K562 (cell line): ENCODE measurements around the gene PDE8A. TPM values are rescaled to one million over a fixed set of nuclear protein-coding genes. Genes with fewer than 3 reads are reported as not detected.

Experiments
- ATAC-seq: fragments of 200-7000 bp; cut with Tn5 transposase; 3 replicates; pipeline ENCODE4 v1.9.1; 2020; ENCODE audit warnings: moderate library complexity
- BruUV-seq: library from RNA; stranded (reverse); fragments of 400-500 nt; replicated peaks from 2 replicates; lab custom pipeline; 2021; lab: Mats Ljungman, UMichigan
- CTCF ChIA-PET: fragments of 300-600 bp; formaldehyde crosslinking; extraction: SDS; loops from one replicate; lab custom pipeline; 2021; ENCODE audit warnings: low intra/inter-chr PET ratio; lab: Yijun Ruan, JAX
- POLR2A ChIA-PET: fragments of 300-600, 350-650 bp; sonication (Branson Sonifier 250); formaldehyde crosslinking; extraction: SDS; loops from one replicate; lab custom pipeline; 2021; ENCODE audit warnings: antibody characterized with exemption, inconsistent platforms; lab: Yijun Ruan, JAX
- DNase-seq, 4 experiments: peaks; one replicate each; pipeline versions ENCODE4 v3.0.0 to v3.0.0-alpha.2; 2011 to 2018; ENCODE audit warnings: low spot score in 3 of 4, mixed read lengths in 3 of 4; ENCODE audit errors: extremely low read depth in 1 of 4
- FAIRE-seq: peaks from 2 replicates; lab custom pipeline; 2011; peaks lifted over from hg19 to GRCh38; lab: Jason Lieb, UNC
- H2AFZ ChIP-seq: 2 replicates; pipeline ENCODE4 v1.6.0; 2011; ENCODE audit warnings: low read depth, low read length, control low read depth, inconsistent platforms
- H3K27ac ChIP-seq: fragments of 200-600 bp; 3 replicates; pipeline ENCODE4 v1.8.0; 2011; ENCODE audit warnings: low read depth, mild to moderate bottlenecking, control low read depth, inconsistent platforms, low read length, moderate library complexity, mixed read lengths; ENCODE audit errors: extremely low read depth
- H3K27me3 ChIP-seq, 2 experiments: fragments of 300-600 bp in 1 of 2; 2 replicates in 1 of 2; 3 replicates in 1 of 2; pipeline versions ENCODE4 v1.6.0 to v1.8.0; 2011; ENCODE audit warnings: inconsistent platforms in 2 of 2, low read length in 2 of 2, mild to moderate bottlenecking in 1 of 2, mixed read lengths in 1 of 2, moderate library complexity in 1 of 2; ENCODE audit not compliant: control insufficient read depth in 2 of 2, insufficient read depth in 2 of 2
- H3K36me3 ChIP-seq: fragments of 300-600 bp; 3 replicates; pipeline ENCODE4 v1.8.0; 2011; ENCODE audit warnings: mild to moderate bottlenecking, low read length, inconsistent platforms; ENCODE audit not compliant: control insufficient read depth, insufficient read depth
- H3K4me1 ChIP-seq, 2 experiments: fragments of 200-600 bp in 1 of 2; replicated peaks in 1 of 2; 2 replicates in 1 of 2; 3 replicates in 1 of 2; pipeline versions ENCODE4 v1.5.1 to v1.8.0; 2011; ENCODE audit warnings: inconsistent platforms in 2 of 2, low read length in 2 of 2, mild to moderate bottlenecking in 1 of 2, mixed read lengths in 1 of 2, moderate library complexity in 1 of 2; ENCODE audit not compliant: control insufficient read depth in 2 of 2, insufficient read depth in 2 of 2
- H3K4me2 ChIP-seq: 2 replicates; pipeline ENCODE4 v1.6.1; 2011; ENCODE audit warnings: low read length, control low read depth, inconsistent platforms, mixed read lengths; ENCODE audit not compliant: insufficient read depth
- H3K4me3 ChIP-seq: fragments of 200-600 bp; sonication (generic), shearing (Covaris generic); 2 replicates; pipeline ENCODE4 v1.5.1; 2016; ENCODE audit warnings: control low read depth, inconsistent platforms
- H3K79me2 ChIP-seq: fragments of 200-600 bp; 3 replicates; pipeline ENCODE4 v1.8.0; 2011; ENCODE audit warnings: low read length, inconsistent platforms; ENCODE audit not compliant: control insufficient read depth, insufficient read depth
- H3K9ac ChIP-seq, 2 experiments: 2 replicates each; pipeline versions ENCODE4 v1.6.0 to v1.6.1; 2011; ENCODE audit warnings: low read depth in 2 of 2, low read length in 2 of 2, control low read depth in 1 of 2, inconsistent platforms in 1 of 2, mild to moderate bottlenecking in 1 of 2, mixed read lengths in 1 of 2; ENCODE audit not compliant: insufficient read depth in 1 of 2
- H3K9me1 ChIP-seq: one replicate; pipeline ENCODE4 v1.6.0; 2011; ENCODE audit warnings: inconsistent platforms, mild to moderate bottlenecking, low read length, moderate library complexity; ENCODE audit not compliant: control insufficient read depth, insufficient read depth
- H3K9me3 ChIP-seq: replicated peaks from 2 replicates; pipeline ENCODE4 v1.5.1; 2011; ENCODE audit warnings: low read depth, low read length, inconsistent platforms; ENCODE audit not compliant: control insufficient read depth, insufficient read depth
- H4K20me1 ChIP-seq: replicated peaks from 2 replicates; pipeline ENCODE4 v1.6.1; 2011; ENCODE audit warnings: low read length, inconsistent platforms, mixed read lengths; ENCODE audit not compliant: control insufficient read depth, insufficient read depth
- CBX3 ChIP-seq, 2 experiments: IDR thresholded peaks; 1 replicate in 1 of 2; 2 replicates in 1 of 2; pipeline ENCODE4 v1.6.1; 2012; ENCODE audit warnings: inconsistent platforms in 2 of 2, low read length in 2 of 2, borderline replicate concordance in 1 of 2, control low read depth in 1 of 2
- CCNT2 ChIP-seq: IDR thresholded peaks from 2 replicates; pipeline ENCODE4 v1.6.1; 2011; ENCODE audit warnings: borderline replicate concordance, low read depth, mild to moderate bottlenecking, moderate library complexity, mixed read lengths, low read length; ENCODE audit not compliant: insufficient read length; ENCODE audit errors: extremely low read depth
- HMG20A ChIP-seq: fragments of 450-650 bp; formaldehyde crosslinking; conservative IDR thresholded peaks from 2 replicates; pipeline ENCODE4 v1.4.0; 2020; ENCODE audit warnings: mild to moderate bottlenecking, mixed read lengths
- KLF13 ChIP-seq: fragments of 450-650 bp; IDR thresholded peaks from 2 replicates; pipeline ENCODE4 v1.6.1; 2016; ENCODE audit warnings: missing genetic modification characterization, low read depth, mild to moderate bottlenecking, missing compliant biosample characterization, moderate library complexity, borderline replicate concordance
- NCOA6 ChIP-seq: fragments of 450-650 bp; IDR thresholded peaks from 2 replicates; pipeline ENCODE4 v1.6.1; 2017; ENCODE audit warnings: mild to moderate bottlenecking
- NUFIP1 ChIP-seq: fragments of 450-650 bp; IDR thresholded peaks from 2 replicates; pipeline ENCODE4 v1.6.1; 2018; ENCODE audit not compliant: partially characterized antibody
- OTX1 ChIP-seq: fragments of 450-650 bp; formaldehyde crosslinking; IDR thresholded peaks from 2 replicates; pipeline ENCODE4 v1.4.0; 2022; ENCODE audit warnings: mild to moderate bottlenecking
- PHB2 ChIP-seq: fragments of 450-650 bp; IDR thresholded peaks from 2 replicates; pipeline ENCODE4 v1.6.1; 2017; ENCODE audit warnings: low read depth
- SPI1 ChIP-seq: IDR thresholded peaks from 2 replicates; pipeline ENCODE4 v1.6.1; 2011; ENCODE audit warnings: low read depth, low read length, control low read depth, borderline replicate concordance
- TAL1 ChIP-seq: fragments of 450-650 bp; IDR thresholded peaks from 2 replicates; pipeline ENCODE4 v1.6.1; 2016; ENCODE audit warnings: mild to moderate bottlenecking
- TCFL5 ChIP-seq: fragments of 250-450 bp; sonication (Bioruptor Pico); conservative IDR thresholded peaks from 2 replicates; pipeline ENCODE4 v1.6.1; 2021; ENCODE audit warnings: mild to moderate bottlenecking, moderate library complexity, matching md5 sums
- TRIM24 ChIP-seq, 2 experiments: fragments of 450-650 bp; IDR thresholded peaks; 2 replicates each; pipeline ENCODE4 v1.6.1; 2016
- USF1 ChIP-seq: sonication (generic); formaldehyde crosslinking; IDR thresholded peaks from 2 replicates; pipeline ENCODE4 v1.9.0; 2022; ENCODE audit warnings: mild to moderate bottlenecking, missing genetic modification reagents
- ZNF224 ChIP-seq: sonication (generic); formaldehyde crosslinking; IDR thresholded peaks from 2 replicates; pipeline ENCODE4 v1.8.0; 2022; ENCODE audit warnings: mild to moderate bottlenecking, missing genetic modification reagents
- WGBS: fragments of 100-300 bp; shearing (Covaris generic); methylation state at CpG from one replicate; pipeline ENCODE4 v1.1.6; 2016; ENCODE audit warnings: low coverage, mixed read lengths; ENCODE audit not compliant: insufficient coverage; ENCODE audit errors: missing lambda C conversion rate; 5-methylcytosine and 5-hydroxymethylcytosine counted together
- in situ Hi-C: fragments of 300-500 bp; cut with MboI; formaldehyde crosslinking; loops from 4 replicates; pipeline ENCODE4 v1.15.0; 2018; ENCODE audit warnings: inconsistent platforms, mixed read lengths
- intact Hi-C: fragments of 100-400 bp; cut with micrococcal nuclease; formaldehyde crosslinking; loops from 2 replicates; pipeline ENCODE4 v1.14.2; 2022
- polyA plus RNA-seq, 8 experiments: library from polyadenylated mRNA; depleted of rRNA in 4 of 8; stranded (reverse) in 5 of 8; unstranded in 3 of 8; fragments of >200 nt; fragmentation: Nextera tagmentation in 2 of 8; fragmentation: Illumina TruSeq in 1 of 8; extraction: Ambion mirVana in 2 of 8; extraction: Trizol in 1 of 8; gene quantifications; 2 replicates each; pipeline versions ENCODE4 v1.2.1 to v1.2.3, GENCODE V29; 2011 to 2014; ENCODE audit warnings: inconsistent platforms in 1 of 8, missing spikeins in 1 of 8
- total RNA-seq, 7 experiments: library from RNA; depleted of rRNA in 6 of 7; stranded (reverse); fragments of >200 nt in 6 of 7; fragmentation: Illumina TruSeq in 2 of 7; extraction: Trizol in 2 of 7; gene quantifications; 2 replicates each; pipeline versions ENCODE4 v1.2.1 to v1.2.3, GENCODE V29; 2011 to 2021; ENCODE audit warnings: low replicate concordance in 1 of 7

PDE8A gene
- total and polyA plus RNA-seq, 9 of the 15 experiments (the other 6 are each of a cell fraction or from before 2014, with no cell fraction given): 5.9 to 40.3 (median 19.8) TPM

DNA sequence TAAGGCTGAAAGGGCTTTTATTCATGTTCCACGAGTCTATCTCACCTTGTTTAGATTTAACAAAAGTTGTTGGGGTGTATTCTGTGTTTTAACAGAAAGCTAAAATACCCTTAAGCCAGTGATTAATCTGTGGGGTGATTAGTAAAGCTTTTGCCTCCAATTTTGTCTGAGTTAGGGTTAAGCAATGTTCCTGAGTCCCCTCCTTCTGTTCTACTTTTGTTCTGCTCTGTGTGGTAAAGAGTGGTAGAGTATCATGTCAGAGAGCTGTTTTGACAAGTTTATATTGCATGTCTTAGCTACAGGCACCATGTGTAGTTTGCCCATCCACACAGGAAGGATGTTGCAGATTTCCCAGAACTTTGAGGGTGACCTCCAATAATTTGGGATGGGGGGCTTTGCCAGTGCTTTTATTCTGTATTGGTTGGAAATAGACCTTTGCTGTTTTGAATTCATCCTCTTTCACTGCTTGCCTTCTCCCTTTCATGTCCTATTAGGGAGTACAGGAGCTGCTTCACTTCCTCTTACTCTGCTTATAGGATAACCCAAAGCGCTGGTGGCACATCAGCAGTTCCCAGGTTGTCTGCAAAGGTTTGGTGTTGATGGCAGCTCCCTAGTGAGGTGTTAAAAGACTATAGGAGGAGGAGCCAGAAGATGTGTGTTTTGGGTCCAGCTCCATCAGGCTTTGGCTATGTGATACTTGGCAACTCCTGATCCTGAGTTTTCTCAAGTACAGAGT, 7.4 kb downstream of the PDE8A start:
- Histone ChIP-seq H3K9me1 (no peaks in the 10 kb centered on the region), H3K9ac (no peak overlapping the region), H3K4me2 (no peak overlapping the region), H3K4me3 (no peak overlapping the region), H3K4me1 (peaks cover 0 to 15% of the 10 kb centered on the region in 2 experiments; a peak in 4 of 5 replicates), H3K27ac (no peak overlapping the region), H3K27me3 (no peaks in the 10 kb centered on the region), H3K79me2 (peaks cover 90% of the 10 kb centered on the region), H2AFZ (no peak overlapping the region), H3K36me3 (peaks cover 8% of the 10 kb centered on the region; the same call in 1 of the 3 replicates), H3K9me3 (no peaks in the 10 kb centered on the region), H4K20me1 (peaks cover 11% of the 10 kb centered on the region; the same call in 1 of the 2 replicates)
- ChIA-PET CTCF (no interaction called here), POLR2A (interaction anchor here (0.7 to 2.9 kb wide), 6 partner anchors 8 to 218 kb away, joined by 3 to 10 read pairs (median 8); no protein-coding TSS in a partner anchor)
- no peak for TF ChIP-seq OTX1 (CRISPR knock-in tag)
- peak; percentile 53 for TF ChIP-seq SPI1
- intact Hi-C loops (no loop called here), in situ Hi-C loops (no loop called here)
- DNase-seq: no peak
- WGBS: 55% methylated on average over 2 of the region's 2 CpGs
- no peak for ATAC-seq
- no TSS peak for BruUV-seq
- FAIRE-seq: no peak

- H3K27ac ChIP-seq: no peak overlapping the region
- H3K9me1 ChIP-seq: no peaks in the 10 kb centered on the region
- no peak overlapping the region for H2AFZ ChIP-seq
- no peak overlapping the region for H3K9ac ChIP-seq
- peaks cover 0 to 12% of the 10 kb centered on the region in 2 experiments; a peak in 3 of 5 replicates for H3K4me1 ChIP-seq
- WGBS: 88% methylated on average over 1 of the region's 1 CpG
- H4K20me1 ChIP-seq: peaks cover 11% of the 10 kb centered on the region; the same call in 1 of the 2 replicates
- DNase-seq: no peak
- no peaks in the 10 kb centered on the region for H3K9me3 ChIP-seq
- POLR2A ChIA-PET: interaction anchor here (1.5 to 2.6 kb wide), 3 partner anchors 9 to 16 kb away, joined by 4 to 8 read pairs (median 6); no protein-coding TSS in a partner anchor
- H3K79me2 ChIP-seq: peaks cover 88% of the 10 kb centered on the region
- H3K27me3 ChIP-seq: no peaks in the 10 kb centered on the region
- peaks cover 8% of the 10 kb centered on the region; the same call in 1 of the 3 replicates for H3K36me3 ChIP-seq
- CTCF ChIA-PET: no interaction called here
- no peak for FAIRE-seq
- BruUV-seq: no TSS peak
- intact Hi-C loops: no loop called here
- no peak overlapping the region for H3K4me2 ChIP-seq
- no peak overlapping the region for H3K4me3 ChIP-seq
- in situ Hi-C loops: no loop called here
- ATAC-seq: no peak
- TF ChIP-seq ZNF224 (no peak), NCOA6 (no peak), TRIM24 (IDR thresholded peaks at IDR 0.05) (no peak), TAL1 (no peak), PHB2 (no peak), NUFIP1 (no peak), CCNT2 (no peak), TCFL5 (CRISPR knock-in tag) (no peak), USF1 (CRISPR knock-in tag) (no peak), HMG20A (no peak), KLF13 (tag) (no peak), CBX3 (IDR thresholded peaks at IDR 0.05; ENCODE audit: borderline replicate concordance in 1 of 2, low read length in 2 of 2) (no peak)
Measured at GRCh38 chr15:84990507-84990906, 8.9 kb downstream of the PDE8A start.
